Activated CD4-positive, alpha-beta T cell treated with anti-CD3 and anti-CD28 coated beads, Interleukin-2, amount 10 ng/mL, durations not matched to agents 24 days and 14 days (primary cell): ENCODE data around the gene DNAJB11. TPM values are rescaled to one million over a fixed set of nuclear protein-coding genes. Genes with fewer than 3 reads are reported as not detected.

Source experiments
- DNase-seq: peaks from one replicate; pipeline ENCODE4 v3.0.0; 2022
- H3K27ac Mint-ChIP-seq: one replicate; pipeline ENCODE4 v1.8.0; 2022; ENCODE audit warnings: mild to moderate bottlenecking, mixed read lengths
- H3K27me3 Mint-ChIP-seq: one replicate; pipeline ENCODE4 v1.8.0; 2022; ENCODE audit warnings: mixed read lengths
- H3K36me3 Mint-ChIP-seq: one replicate; pipeline ENCODE4 v1.8.0; 2022; ENCODE audit warnings: low read depth, mild to moderate bottlenecking, mixed read lengths
- H3K4me1 Mint-ChIP-seq: one replicate; pipeline ENCODE4 v1.8.0; 2021; ENCODE audit warnings: mixed read lengths
- H3K4me3 Mint-ChIP-seq: one replicate; pipeline ENCODE4 v1.8.0; 2022; ENCODE audit warnings: mild to moderate bottlenecking, moderate library complexity, mixed read lengths
- H3K9me3 Mint-ChIP-seq: one replicate; pipeline ENCODE4 v1.8.0; 2021; ENCODE audit warnings: mixed read lengths
- intact Hi-C: fragments of 100-400 bp; cut with micrococcal nuclease; formaldehyde crosslinking; loops from one replicate; pipeline ENCODE4 v1.15.1; 2023
- total RNA-seq: library from RNA; stranded (reverse); gene quantifications from 2 replicates; pipeline ENCODE4 v1.2.3, GENCODE V29; 2022

Gene DNAJB11
- total RNA-seq, 1 donor from 2014 or later, result 74.0 TPM

DNA sequence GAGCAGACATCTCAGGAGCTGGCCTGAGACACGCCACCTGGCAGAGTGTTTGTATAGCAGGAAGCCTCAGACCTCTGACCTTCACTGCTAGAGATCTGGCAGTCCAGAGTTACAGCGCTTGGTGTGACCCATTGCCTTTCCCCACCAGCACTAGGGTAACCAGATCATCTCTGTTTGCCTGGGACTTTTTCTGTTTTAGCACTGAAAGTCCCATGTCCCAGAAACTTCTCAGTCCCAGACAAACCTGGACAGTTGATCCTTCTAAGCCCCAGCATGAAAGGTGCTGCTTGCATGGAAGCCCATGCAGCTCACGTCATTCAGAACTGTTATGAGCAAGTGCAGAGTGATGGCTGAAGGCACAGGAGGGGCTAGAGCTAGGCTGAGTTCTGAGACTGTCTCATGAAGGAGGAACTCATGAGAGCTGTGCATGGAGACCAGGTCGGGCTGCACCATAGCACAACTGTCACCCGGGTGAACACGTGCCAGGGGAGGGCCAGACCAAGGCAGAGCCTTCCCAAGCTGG, 24.1 kb downstream of the DNAJB11 start:
- DNase-seq, result no peak
- H3K4me1 Mint-ChIP-seq, result peaks cover 11% of the 10 kb centered on the region
- H3K4me3 Mint-ChIP-seq, result no peak overlapping the region
- no peak overlapping the region for H3K27ac Mint-ChIP-seq
- H3K27me3 Mint-ChIP-seq, result no peaks in the 10 kb centered on the region
- intact Hi-C loops, result no loop called here
- no peaks in the 10 kb centered on the region for H3K9me3 Mint-ChIP-seq
- H3K36me3 Mint-ChIP-seq, result no peaks in the 10 kb centered on the region

GRCh38 chr3:186596568-186597287, 26.2 kb downstream of the DNAJB11 start:
- H3K4me1 Mint-ChIP-seq, result no peaks in the 10 kb centered on the region

DNA sequence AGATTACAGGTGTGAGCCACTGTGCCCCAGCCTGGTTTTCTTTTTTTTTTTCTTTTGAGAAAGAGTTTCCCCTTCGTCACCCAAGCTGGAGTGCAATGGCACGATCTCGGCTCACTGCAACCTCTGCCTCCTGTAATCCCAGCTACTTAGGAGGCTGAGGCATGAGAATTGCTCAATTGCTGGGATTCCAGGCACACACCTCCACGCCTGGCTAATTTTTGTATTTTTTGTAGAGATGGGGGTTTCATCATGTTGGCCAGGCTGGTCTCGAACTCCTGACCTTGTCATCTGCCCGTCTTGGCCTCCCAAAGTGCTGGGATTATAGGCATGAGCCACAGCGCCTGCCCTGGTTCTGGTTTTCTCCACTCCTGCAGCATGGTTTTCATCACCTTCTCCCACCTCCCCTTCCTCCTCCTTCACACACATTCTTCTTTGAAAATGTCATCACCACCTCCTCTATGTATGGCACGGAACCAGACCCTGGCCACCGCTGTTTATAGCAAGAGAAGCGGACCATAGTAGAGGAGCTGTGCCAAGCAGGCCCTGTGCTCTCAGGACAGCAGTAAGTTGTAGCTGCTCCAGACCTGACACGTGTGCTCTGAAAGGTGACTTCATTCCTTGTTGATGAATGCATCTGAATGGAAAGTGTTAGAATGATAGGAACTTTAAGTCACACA, 27.7 kb downstream of the DNAJB11 start:
- no peaks in the 10 kb centered on the region for H3K9me3 Mint-ChIP-seq
- intact Hi-C loops, result no loop called here
- no peak for DNase-seq
- peaks cover 3% of the 10 kb centered on the region for H3K27me3 Mint-ChIP-seq
- H3K27ac Mint-ChIP-seq, result no peak overlapping the region
- H3K36me3 Mint-ChIP-seq, result no peaks in the 10 kb centered on the region
- H3K4me3 Mint-ChIP-seq, result no peak overlapping the region
- H3K4me1 Mint-ChIP-seq, result no peaks in the 10 kb centered on the region

More at GRCh38 chr3:186596568-186597287, 26.2 kb downstream of the DNAJB11 start:
- Mint-ChIP-seq H3K4me3 (no peak overlapping the region), H3K36me3 (no peaks in the 10 kb centered on the region), H3K27ac (no peak overlapping the region), H3K27me3 (no peaks in the 10 kb centered on the region), H3K9me3 (no peaks in the 10 kb centered on the region)
- no peak for DNase-seq
- intact Hi-C loops, result no loop called here

GRCh38 chr3:186598794-186599141, 28.2 kb downstream of the DNAJB11 start:
- Mint-ChIP-seq H3K4me3 (no peak overlapping the region), H3K9me3 (no peaks in the 10 kb centered on the region), H3K4me1 (no peaks in the 10 kb centered on the region), H3K27me3 (peaks cover 3% of the 10 kb centered on the region), H3K27ac (no peak overlapping the region), H3K36me3 (no peaks in the 10 kb centered on the region)
- no peak for DNase-seq
- intact Hi-C loops, result no loop called here

DNA sequence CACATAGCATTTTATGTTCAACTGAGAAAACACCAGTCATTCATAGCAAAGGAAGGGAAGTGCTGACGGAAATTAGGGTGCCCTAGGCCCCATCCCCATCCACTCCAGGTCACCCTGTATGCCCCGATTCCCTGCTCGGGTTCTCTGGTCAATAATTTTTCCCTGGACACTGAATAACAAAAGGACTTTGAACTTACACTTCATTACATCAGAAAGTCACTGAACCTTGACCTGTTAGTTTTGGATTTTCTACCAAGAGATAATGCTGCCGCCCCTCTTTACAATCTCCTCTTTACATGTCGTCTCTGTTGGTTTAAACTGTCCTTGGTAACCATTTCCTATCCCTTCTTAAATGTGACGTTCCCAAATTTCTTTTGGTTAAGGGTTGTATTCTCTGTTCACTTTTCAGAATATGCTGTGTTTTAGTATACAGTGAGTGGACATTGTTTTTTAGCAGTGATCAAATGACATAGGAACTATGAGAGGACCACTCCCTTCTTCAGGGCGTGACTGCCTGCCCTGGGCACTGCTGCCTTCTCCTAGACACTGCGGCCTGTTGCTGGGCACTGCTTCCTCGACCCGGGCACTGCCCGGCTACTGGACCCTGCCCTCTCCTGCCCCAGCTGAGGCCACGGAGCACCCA, 28.7 kb downstream of the DNAJB11 start:
- no peak overlapping the region for H3K4me3 Mint-ChIP-seq
- no peaks in the 10 kb centered on the region for H3K36me3 Mint-ChIP-seq
- H3K9me3 Mint-ChIP-seq, result no peaks in the 10 kb centered on the region
- no peak overlapping the region for H3K27ac Mint-ChIP-seq
- H3K27me3 Mint-ChIP-seq, result peaks cover 5% of the 10 kb centered on the region
- H3K4me1 Mint-ChIP-seq, result no peaks in the 10 kb centered on the region
- DNase-seq, result no peak
- intact Hi-C loops, result no loop called here

GRCh38 chr3:186599785-186600166, 29.3 kb downstream of the DNAJB11 start:
- H3K27ac Mint-ChIP-seq, result no peak overlapping the region
- no peak for DNase-seq
- peaks cover 5% of the 10 kb centered on the region for H3K27me3 Mint-ChIP-seq
- intact Hi-C loops, result no loop called here
- no peaks in the 10 kb centered on the region for H3K9me3 Mint-ChIP-seq
- no peaks in the 10 kb centered on the region for H3K4me1 Mint-ChIP-seq
- H3K4me3 Mint-ChIP-seq, result no peak overlapping the region
- no peaks in the 10 kb centered on the region for H3K36me3 Mint-ChIP-seq

DNA sequence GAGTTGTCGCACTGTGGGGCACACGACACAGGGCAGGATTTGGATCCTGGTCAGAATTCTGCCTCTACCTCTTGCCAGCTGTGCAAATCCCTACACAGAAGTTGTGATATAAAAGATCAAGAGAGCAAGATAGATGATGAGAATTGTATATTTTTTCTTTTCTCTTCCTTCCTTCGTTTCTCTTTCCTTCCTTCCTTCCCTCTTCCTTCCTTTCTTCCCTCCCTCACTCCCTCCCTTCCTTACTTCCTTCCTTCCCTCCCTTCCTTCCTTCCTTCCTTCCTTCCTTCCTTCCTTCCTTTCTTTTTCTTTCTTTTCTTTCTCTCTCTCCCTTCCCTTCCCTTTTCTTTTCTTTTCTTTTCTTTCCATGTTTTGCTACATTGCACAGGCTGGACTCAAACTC, 30.4 kb downstream of the DNAJB11 start:
- intact Hi-C loops, result no loop called here

GRCh38 chr3:186603159-186603558, 32.6 kb downstream of the DNAJB11 start:
- Mint-ChIP-seq H3K27ac (no peak overlapping the region), H3K27me3 (peaks cover 9% of the 10 kb centered on the region), H3K36me3 (no peaks in the 10 kb centered on the region), H3K9me3 (no peaks in the 10 kb centered on the region), H3K4me3 (no peak overlapping the region), H3K4me1 (no peaks in the 10 kb centered on the region)
- DNase-seq, result no peak
- intact Hi-C loops, result no loop called here

More for the DNA sequence above, 30.4 kb downstream of the DNAJB11 start:
- no peak overlapping the region for H3K27ac Mint-ChIP-seq
- H3K9me3 Mint-ChIP-seq, result no peaks in the 10 kb centered on the region
- DNase-seq, result no peak
- H3K4me3 Mint-ChIP-seq, result no peak overlapping the region
- peaks cover 9% of the 10 kb centered on the region for H3K27me3 Mint-ChIP-seq
- no peaks in the 10 kb centered on the region for H3K36me3 Mint-ChIP-seq
- no peaks in the 10 kb centered on the region for H3K4me1 Mint-ChIP-seq

- Mint-ChIP-seq H3K4me3 (no peak overlapping the region), H3K27ac (no peak overlapping the region), H3K4me1 (no peaks in the 10 kb centered on the region), H3K36me3 (no peaks in the 10 kb centered on the region), H3K9me3 (no peaks in the 10 kb centered on the region), H3K27me3 (peaks cover 9% of the 10 kb centered on the region)
- DNase-seq, result no peak
- intact Hi-C loops, result no loop called here
These were observed 34.6 kb downstream of the DNAJB11 start for GRCh38 chr3:186605078-186605477.

DNA sequence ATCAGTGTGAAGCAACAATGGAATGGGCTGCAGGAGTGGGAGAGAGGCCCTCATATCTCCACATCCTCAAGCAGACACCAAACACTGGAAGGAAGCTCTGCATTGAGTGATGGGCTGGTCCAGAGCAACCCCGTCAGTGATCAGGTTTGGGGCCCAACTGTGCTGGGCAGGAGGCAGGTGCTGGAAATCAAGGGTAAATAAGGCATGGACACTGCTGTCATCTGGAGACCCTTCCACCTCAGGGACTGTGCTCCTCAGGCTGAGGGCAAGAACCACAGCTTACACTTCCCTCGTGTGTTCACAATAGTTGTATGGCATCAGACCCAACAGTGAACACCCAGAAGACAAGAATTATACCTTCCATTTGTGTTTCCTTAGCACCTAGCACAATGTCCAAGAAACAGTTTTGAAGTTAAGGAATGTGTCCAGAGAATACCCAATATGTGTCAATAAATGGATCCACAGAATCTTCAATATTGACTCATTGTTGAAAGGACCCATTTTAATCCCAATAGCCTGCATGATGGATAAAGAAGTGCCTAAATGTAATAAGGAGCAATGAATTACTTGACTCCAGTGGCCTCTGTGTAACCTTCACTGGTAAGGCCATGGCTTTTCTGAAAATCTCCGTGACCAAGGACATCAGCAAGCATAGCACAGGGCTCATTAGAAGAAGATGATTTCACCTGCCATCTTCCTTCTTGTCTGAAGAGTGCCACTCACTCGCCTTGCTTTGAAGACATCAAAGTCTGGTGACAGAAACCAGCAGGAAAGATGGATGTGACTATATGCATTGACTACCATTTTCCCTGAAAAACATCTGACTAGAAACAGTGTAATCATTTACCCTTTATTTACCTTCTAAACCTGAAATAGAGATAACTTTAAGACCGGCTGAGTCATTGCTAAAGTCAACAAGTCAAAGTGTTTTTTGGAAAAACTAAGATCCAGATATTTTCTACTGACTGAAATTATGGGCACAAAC, 35.3 kb downstream of the DNAJB11 start:
- no peak for DNase-seq
- H3K9me3 Mint-ChIP-seq, result no peaks in the 10 kb centered on the region
- intact Hi-C loops, result no loop called here
- no peaks in the 10 kb centered on the region for H3K4me1 Mint-ChIP-seq
- H3K27ac Mint-ChIP-seq, result no peak overlapping the region
- H3K36me3 Mint-ChIP-seq, result no peaks in the 10 kb centered on the region
- H3K27me3 Mint-ChIP-seq, result peaks cover 9% of the 10 kb centered on the region
- no peak overlapping the region for H3K4me3 Mint-ChIP-seq

DNA sequence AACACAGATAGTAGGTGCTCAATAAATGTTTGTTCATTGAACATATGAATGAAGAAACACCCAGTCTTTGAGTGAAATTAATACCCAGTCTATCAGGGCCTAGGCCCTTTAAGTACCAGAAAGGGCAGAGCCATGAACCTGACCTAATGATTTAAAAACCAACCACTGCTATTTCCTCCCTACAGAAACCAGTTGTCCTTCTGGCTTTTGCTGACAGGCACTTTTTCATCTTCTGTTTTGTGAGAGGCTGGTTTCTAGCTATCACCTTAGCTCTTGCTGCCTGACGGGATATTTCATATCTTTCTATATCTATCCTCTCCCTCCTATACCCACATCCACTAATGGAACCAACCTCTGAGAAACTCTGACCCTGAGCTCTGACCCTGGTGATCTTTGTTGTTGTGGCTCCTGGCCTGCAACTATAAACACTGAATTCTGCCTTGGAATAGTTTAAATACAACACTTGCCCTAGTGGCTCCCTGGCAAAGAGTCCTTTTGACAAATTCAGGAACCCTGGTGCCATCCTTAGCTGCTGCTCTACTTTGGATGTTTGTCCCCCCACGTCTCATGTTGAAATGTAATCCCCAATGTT, 38.2 kb downstream of the DNAJB11 start:
- H3K27ac Mint-ChIP-seq, result no peak overlapping the region
- peaks cover 13% of the 10 kb centered on the region for H3K27me3 Mint-ChIP-seq
- no peak for DNase-seq
- intact Hi-C loops, result no loop called here
- no peaks in the 10 kb centered on the region for H3K9me3 Mint-ChIP-seq
- H3K4me1 Mint-ChIP-seq, result no peaks in the 10 kb centered on the region
- H3K4me3 Mint-ChIP-seq, result no peak overlapping the region
- H3K36me3 Mint-ChIP-seq, result no peaks in the 10 kb centered on the region

GRCh38 chr3:186609247-186609868, 38.8 kb downstream of the DNAJB11 start:
- H3K4me1 Mint-ChIP-seq, result peaks cover 1% of the 10 kb centered on the region
- no peak for DNase-seq
- H3K27me3 Mint-ChIP-seq, result peaks cover 12% of the 10 kb centered on the region
- no peak overlapping the region for H3K4me3 Mint-ChIP-seq
- no peaks in the 10 kb centered on the region for H3K36me3 Mint-ChIP-seq
- no peak overlapping the region for H3K27ac Mint-ChIP-seq
- no peaks in the 10 kb centered on the region for H3K9me3 Mint-ChIP-seq
- intact Hi-C loops, result no loop called here

GRCh38 chr3:186612065-186612464, 41.5 kb downstream of the DNAJB11 start:
- no peaks in the 10 kb centered on the region for H3K9me3 Mint-ChIP-seq
- H3K4me1 Mint-ChIP-seq, result peaks cover 14% of the 10 kb centered on the region
- intact Hi-C loops, result loop anchor here (10.0 kb wide), 1 partner anchor 173 kb away; the partner anchor contains the start of gene EIF4A2
- DNase-seq, result no peak
- H3K27me3 Mint-ChIP-seq, result peaks cover 14% of the 10 kb centered on the region
- no peak overlapping the region for H3K4me3 Mint-ChIP-seq
- H3K27ac Mint-ChIP-seq, result no peak overlapping the region
- H3K36me3 Mint-ChIP-seq, result no peaks in the 10 kb centered on the region
